ENCODE data around the gene SFSWAP.

SFSWAP gene

DNA sequence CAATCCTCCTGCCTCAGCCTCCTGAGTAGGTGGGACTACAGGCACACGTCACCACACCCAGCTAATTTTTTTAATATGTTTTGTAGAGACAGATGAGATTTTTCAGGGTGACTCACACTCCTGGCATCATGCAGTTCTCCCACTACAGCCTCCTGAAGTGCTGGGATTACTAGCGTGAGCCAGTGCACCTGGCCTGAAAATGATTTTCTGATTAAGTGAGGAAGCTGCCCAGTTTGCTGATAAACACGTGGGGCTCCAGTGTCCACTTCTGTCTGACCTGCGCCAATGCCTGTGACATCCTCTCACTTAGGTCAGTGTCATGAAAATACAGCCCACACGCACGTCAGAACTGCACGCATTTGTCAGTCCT lies 37.0 kb upstream of the SFSWAP start:
- Histone ChIP-seq H3K4me3 (replicated peaks; ENCODE audit: insufficient read depth, low read length) (no peak overlapping the region), H3K27me3 (ENCODE audit: insufficient read depth, poor library complexity, severe bottlenecking) (no peaks in the 10 kb centered on the region), H3K27ac (replicated peaks) (no peak overlapping the region)
- TF ChIP-seq, protein P1, sequence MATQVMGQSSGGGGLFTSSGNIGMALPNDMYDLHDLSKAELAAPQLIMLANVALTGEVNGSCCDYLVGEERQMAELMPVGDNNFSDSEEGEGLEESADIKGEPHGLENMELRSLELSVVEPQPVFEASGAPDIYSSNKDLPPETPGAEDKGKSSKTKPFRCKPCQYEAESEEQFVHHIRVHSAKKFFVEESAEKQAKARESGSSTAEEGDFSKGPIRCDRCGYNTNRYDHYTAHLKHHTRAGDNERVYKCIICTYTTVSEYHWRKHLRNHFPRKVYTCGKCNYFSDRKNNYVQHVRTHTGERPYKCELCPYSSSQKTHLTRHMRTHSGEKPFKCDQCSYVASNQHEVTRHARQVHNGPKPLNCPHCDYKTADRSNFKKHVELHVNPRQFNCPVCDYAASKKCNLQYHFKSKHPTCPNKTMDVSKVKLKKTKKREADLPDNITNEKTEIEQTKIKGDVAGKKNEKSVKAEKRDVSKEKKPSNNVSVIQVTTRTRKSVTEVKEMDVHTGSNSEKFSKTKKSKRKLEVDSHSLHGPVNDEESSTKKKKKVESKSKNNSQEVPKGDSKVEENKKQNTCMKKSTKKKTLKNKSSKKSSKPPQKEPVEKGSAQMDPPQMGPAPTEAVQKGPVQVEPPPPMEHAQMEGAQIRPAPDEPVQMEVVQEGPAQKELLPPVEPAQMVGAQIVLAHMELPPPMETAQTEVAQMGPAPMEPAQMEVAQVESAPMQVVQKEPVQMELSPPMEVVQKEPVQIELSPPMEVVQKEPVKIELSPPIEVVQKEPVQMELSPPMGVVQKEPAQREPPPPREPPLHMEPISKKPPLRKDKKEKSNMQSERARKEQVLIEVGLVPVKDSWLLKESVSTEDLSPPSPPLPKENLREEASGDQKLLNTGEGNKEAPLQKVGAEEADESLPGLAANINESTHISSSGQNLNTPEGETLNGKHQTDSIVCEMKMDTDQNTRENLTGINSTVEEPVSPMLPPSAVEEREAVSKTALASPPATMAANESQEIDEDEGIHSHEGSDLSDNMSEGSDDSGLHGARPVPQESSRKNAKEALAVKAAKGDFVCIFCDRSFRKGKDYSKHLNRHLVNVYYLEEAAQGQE (IDR thresholded peaks at IDR 0.05; ENCODE audit: insufficient replicate concordance, low read depth), result no peak
- TF ChIP-seq GABPA (IDR thresholded peaks at IDR 0.05; ENCODE audit: low read depth) (no peak), SPI1 (IDR thresholded peaks at IDR 0.05; ENCODE audit: borderline replicate concordance, low read depth) (no peak), CTCF (IDR thresholded peaks at IDR 0.05; ENCODE audit: insufficient read depth, low read length) (no peak), POLR2AphosphoS5 (IDR thresholded peaks at IDR 0.05; ENCODE audit: low read depth) (no peak)
- DNase-seq (ENCODE audit: low read depth in 1 of 2, low spot score in 1 of 2), result no peak

DNA sequence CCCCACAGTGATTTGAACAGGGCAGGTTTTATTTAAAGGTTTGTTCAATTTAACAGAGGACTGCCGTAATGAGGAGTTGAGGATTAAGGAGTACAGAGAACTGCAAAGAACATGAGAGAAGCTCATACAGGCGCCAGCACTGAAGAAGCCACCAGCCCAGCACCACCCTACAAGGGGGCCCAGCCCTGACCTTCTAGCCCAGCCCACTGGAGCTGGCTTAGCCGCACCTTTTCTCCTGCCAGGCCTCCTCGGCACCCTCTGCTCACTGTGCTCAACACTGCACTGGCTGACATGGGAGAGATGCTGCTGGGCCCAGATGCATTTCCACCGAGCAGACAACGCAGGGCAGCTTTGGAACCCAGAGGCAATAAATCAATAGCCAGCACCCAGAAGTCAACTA lies 36.5 kb upstream of the SFSWAP start:
- H3K27me3 ChIP-seq (ENCODE audit: insufficient read depth, poor library complexity, severe bottlenecking), result no peaks in the 10 kb centered on the region
- TF ChIP-seq GABPA (IDR thresholded peaks at IDR 0.05; ENCODE audit: low read depth) (no peak), SPI1 (IDR thresholded peaks at IDR 0.05; ENCODE audit: borderline replicate concordance, low read depth) (no peak), CTCF (IDR thresholded peaks at IDR 0.05; ENCODE audit: insufficient read depth, low read length) (no peak), POLR2AphosphoS5 (IDR thresholded peaks at IDR 0.05; ENCODE audit: low read depth) (no peak)
- H3K27ac ChIP-seq (replicated peaks), result no peak overlapping the region
- no peak for DNase-seq (ENCODE audit: low read depth in 1 of 2, low spot score in 1 of 2)
- H3K4me3 ChIP-seq (replicated peaks; ENCODE audit: insufficient read depth, low read length), result no peak overlapping the region

- H3K4me3 ChIP-seq (replicated peaks; ENCODE audit: insufficient read depth, low read length), result no peak overlapping the region
These were observed 35.5 kb upstream of the SFSWAP start for GRCh38 chr12:131675126-131676080.

More at GRCh38 chr12:131675126-131676080, 35.5 kb upstream of the SFSWAP start:
- DNase-seq (ENCODE audit: low read depth in 1 of 2, low spot score in 1 of 2), result no peak
- no peaks in the 10 kb centered on the region for H3K27me3 ChIP-seq (ENCODE audit: insufficient read depth, poor library complexity, severe bottlenecking)
- no peak overlapping the region for H3K27ac ChIP-seq (replicated peaks)
- TF ChIP-seq POLR2AphosphoS5 (IDR thresholded peaks at IDR 0.05; ENCODE audit: low read depth) (no peak), SPI1 (IDR thresholded peaks at IDR 0.05; ENCODE audit: borderline replicate concordance, low read depth) (no peak), CTCF (IDR thresholded peaks at IDR 0.05; ENCODE audit: insufficient read depth, low read length) (no peak), GABPA (IDR thresholded peaks at IDR 0.05; ENCODE audit: low read depth) (no peak)
- TF ChIP-seq, protein P1 (IDR thresholded peaks at IDR 0.05; ENCODE audit: insufficient replicate concordance, low read depth), result no peak

All from HL-60 (cell line).